ENCODE results near the gene TMEM201.
A peak's percentile ranks its signal among the peaks of the same experiment; 100 is the strongest.

TMEM201 gene

GRCh38 chr1:9659328-9659727 is 70.6 kb downstream of the TMEM201 start:
- no peak overlapping the region for H3K18ac ChIP-seq (ENCODE audit: low read depth in 1 of 2, low read length in 2 of 2)
- peaks cover 0 to 8% of the 10 kb centered on the region in 2 experiments for H3K27me3 ChIP-seq (ENCODE audit: control insufficient read depth in 1 of 2, insufficient read depth in 1 of 2, low read length in 2 of 2)
- no peak overlapping the region for H3K23ac ChIP-seq (ENCODE audit: low read length in 2 of 2)
- H3K9ac ChIP-seq (ENCODE audit: low read length), result no peak overlapping the region
- H2AFZ ChIP-seq (ENCODE audit: low read depth, low read length), result no peak overlapping the region
- no peak overlapping the region for H4K91ac ChIP-seq (ENCODE audit: low read length)
- no peak overlapping the region for H3K4ac ChIP-seq (ENCODE audit: low read depth in 1 of 2, low read length in 2 of 2)
- no peak overlapping the region for H2BK120ac ChIP-seq (ENCODE audit: low read depth, low read length)
- DNase-seq, result peak; percentile 33
- no peak overlapping the region for H2AK5ac ChIP-seq (ENCODE audit: low read length, severe bottlenecking)
- no peak overlapping the region for H2BK5ac ChIP-seq (ENCODE audit: low read depth, low read length, poor library complexity, severe bottlenecking)
- H2BK15ac ChIP-seq (ENCODE audit: low read depth, poor library complexity, severe bottlenecking), result no peak overlapping the region
- no peaks in the 10 kb centered on the region for H3K9me3 ChIP-seq (ENCODE audit: control insufficient read depth, low read length)
- no peak overlapping the region for H3K4me3 ChIP-seq (ENCODE audit: insufficient read depth in 1 of 2, low read depth in 1 of 2, low read length in 2 of 2)
- H3K36me3 ChIP-seq (ENCODE audit: control insufficient read depth in 1 of 2, insufficient read depth in 2 of 2, low read depth in 1 of 2, low read length in 2 of 2), result no peaks in the 10 kb centered on the region
- no peak overlapping the region for H3K27ac ChIP-seq (ENCODE audit: low read length, poor library complexity, severe bottlenecking)
- peaks cover 5% of the 10 kb centered on the region for H3K4me1 ChIP-seq (ENCODE audit: control insufficient read depth, insufficient read depth, low read depth, low read length)
- H3K4me2 ChIP-seq (ENCODE audit: low read length, poor library complexity, severe bottlenecking), result no peak overlapping the region
- H3K14ac ChIP-seq (ENCODE audit: low read length in 2 of 2), result no peak overlapping the region
- peaks cover 1% of the 10 kb centered on the region for H3K79me1 ChIP-seq (replicated peaks; ENCODE audit: low read length, poor library complexity, severe bottlenecking)
- no peak overlapping the region for H4K8ac ChIP-seq (ENCODE audit: low read length)
- 59% methylated on average over 4 of the region's 5 CpGs for WGBS
- H2BK12ac ChIP-seq (ENCODE audit: low read length in 2 of 2), result no peak overlapping the region

DNA sequence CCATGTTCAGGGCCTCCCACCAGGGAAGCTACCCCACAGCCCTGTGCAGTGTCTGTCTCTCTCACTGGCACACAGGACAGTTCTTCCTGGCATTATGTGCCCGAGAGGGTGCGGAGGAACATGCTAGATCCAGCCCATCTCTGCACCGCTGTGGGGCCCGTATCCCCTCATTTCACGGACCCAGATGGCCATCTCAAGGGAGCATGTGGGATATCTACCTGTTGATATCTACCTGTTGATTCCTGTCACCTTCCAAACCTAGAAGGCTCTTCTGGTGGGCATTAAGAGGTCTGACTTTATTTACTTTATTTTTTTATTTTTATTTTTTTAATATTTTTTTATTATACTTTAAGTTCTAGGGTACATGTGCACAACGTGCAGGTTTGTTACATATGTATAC is 74.5 kb downstream of the TMEM201 start:
- Histone ChIP-seq H3K4ac (ENCODE audit: low read depth in 1 of 2, low read length in 2 of 2) (no peak overlapping the region), H3K27me3 (ENCODE audit: control insufficient read depth in 1 of 2, insufficient read depth in 1 of 2, low read length in 2 of 2) (peaks cover 0 to 10% of the 10 kb centered on the region in 2 experiments), H3K4me1 (ENCODE audit: control insufficient read depth, insufficient read depth, low read depth, low read length) (peaks cover 5% of the 10 kb centered on the region), H3K36me3 (ENCODE audit: control insufficient read depth in 1 of 2, insufficient read depth in 2 of 2, low read depth in 1 of 2, low read length in 2 of 2) (no peaks in the 10 kb centered on the region), H3K4me2 (ENCODE audit: low read length, poor library complexity, severe bottlenecking) (no peak overlapping the region), H3K4me3 (ENCODE audit: insufficient read depth in 1 of 2, low read depth in 1 of 2, low read length in 2 of 2) (no peak overlapping the region), H2BK15ac (ENCODE audit: low read depth, poor library complexity, severe bottlenecking) (no peak overlapping the region), H3K23ac (ENCODE audit: low read length in 2 of 2) (no peak overlapping the region), H2BK12ac (ENCODE audit: low read length in 2 of 2) (no peak overlapping the region), H2AFZ (ENCODE audit: low read depth, low read length) (no peak overlapping the region), H2AK5ac (ENCODE audit: low read length, severe bottlenecking) (peak overlapping the region; percentile 38), H3K9ac (ENCODE audit: low read length) (no peak overlapping the region), H4K91ac (ENCODE audit: low read length) (no peak overlapping the region), H2BK5ac (ENCODE audit: low read depth, low read length, poor library complexity, severe bottlenecking) (no peak overlapping the region), H2BK120ac (ENCODE audit: low read depth, low read length) (no peak overlapping the region), H3K18ac (ENCODE audit: low read depth in 1 of 2, low read length in 2 of 2) (no peak overlapping the region), H4K8ac (ENCODE audit: low read length) (no peak overlapping the region), H3K27ac (ENCODE audit: low read length, poor library complexity, severe bottlenecking) (no peak overlapping the region), H3K79me1 (replicated peaks; ENCODE audit: low read length, poor library complexity, severe bottlenecking) (peaks cover 1% of the 10 kb centered on the region), H3K9me3 (ENCODE audit: control insufficient read depth, low read length) (no peaks in the 10 kb centered on the region), H3K14ac (ENCODE audit: low read length in 2 of 2) (no peak overlapping the region)
- WGBS, result 97% methylated on average over 5 of the region's 6 CpGs
- DNase-seq, result no peak
